HG03520 (cell line): ENCODE measurements around the gene CLK1.
"Not testable (repeated sequence)": the region's sequence is repeated elsewhere in the genome, so short reads cannot be mapped to it uniquely, and the experiment has no call there.

Source experiments
- ATAC-seq: cut with Tn5 transposase; IDR thresholded peaks from one replicate; pipeline ENCODE4 v1.9.1; 2021; ENCODE audit warnings: mild to moderate bottlenecking, moderate library complexity; ENCODE audit not compliant: unreplicated experiment

The CLK1 gene

DNA sequence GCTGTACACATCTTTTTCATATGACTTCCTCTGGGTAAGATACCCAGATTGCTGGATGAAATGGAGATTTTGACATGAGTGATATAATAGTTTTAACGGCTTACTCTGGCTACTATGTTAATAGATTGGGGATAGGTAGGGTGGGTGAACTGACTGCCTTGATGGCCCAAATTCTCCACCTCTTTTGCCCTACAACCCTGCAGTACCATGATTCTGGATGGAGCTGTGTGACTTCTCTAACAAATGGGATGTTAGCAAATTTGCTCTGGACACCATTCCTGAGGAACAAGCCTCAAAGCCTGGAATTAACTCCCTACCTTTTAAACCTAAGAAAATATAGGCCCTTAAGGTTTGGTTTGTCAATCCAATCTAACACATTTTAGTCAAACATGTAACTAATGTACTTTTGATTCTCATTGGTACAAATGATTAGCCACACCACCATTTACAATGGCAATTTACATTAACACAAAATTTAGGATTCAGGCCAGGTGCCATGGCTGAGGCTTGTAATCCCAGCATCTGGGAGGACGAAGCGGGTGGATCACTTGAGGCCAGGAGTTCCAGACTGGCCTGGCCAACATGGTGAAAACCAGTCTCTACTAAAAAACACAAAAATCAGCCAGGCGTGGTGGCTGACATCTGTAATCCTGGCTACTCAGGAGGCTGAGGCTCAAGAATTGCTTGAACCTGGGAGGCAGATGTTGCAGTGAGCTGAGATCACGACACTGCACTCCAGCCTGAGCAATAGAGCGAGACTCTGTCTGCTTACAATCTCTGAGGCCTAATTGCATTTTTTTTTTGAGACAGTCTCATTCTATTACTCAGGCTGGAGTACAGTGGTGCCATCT lies 12.8 kb downstream of the CLK1 start:
- ATAC-seq = no peak

DNA sequence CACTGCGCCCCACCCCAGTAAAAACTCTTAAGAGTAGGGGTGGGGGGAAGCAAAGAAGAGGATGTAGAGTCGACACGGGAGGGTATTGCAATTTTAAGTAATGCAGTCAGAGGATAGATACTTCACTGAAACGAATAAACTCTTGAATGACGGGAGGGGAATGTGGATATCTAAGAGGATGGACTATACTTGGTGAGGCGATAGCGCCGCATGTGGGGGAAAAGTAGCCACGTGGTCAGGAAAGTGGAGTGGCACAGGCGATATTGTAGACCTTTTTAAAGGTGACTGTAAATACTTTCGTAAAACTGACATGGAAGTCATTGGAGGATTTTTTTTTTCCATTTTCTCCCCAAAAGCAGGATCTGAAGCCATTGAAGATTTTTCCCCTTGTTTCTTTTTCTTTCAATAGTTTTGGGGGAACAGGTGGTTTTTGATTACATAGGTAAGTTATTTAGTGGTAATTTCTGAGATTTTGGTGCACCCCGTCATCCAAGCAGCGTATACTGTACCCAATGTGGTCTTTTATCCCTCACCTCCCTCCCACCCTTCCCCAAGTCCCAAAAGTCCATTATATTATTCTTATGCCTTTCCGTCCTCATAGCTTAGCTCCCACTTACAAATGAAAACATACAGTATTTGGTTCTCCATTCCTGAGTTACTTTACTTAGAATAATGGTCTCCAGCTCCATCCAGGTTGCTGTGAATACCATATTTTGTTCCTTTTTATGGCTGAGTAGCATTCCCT lies 13.8 kb downstream of the CLK1 start:
- ATAC-seq = no peak

DNA sequence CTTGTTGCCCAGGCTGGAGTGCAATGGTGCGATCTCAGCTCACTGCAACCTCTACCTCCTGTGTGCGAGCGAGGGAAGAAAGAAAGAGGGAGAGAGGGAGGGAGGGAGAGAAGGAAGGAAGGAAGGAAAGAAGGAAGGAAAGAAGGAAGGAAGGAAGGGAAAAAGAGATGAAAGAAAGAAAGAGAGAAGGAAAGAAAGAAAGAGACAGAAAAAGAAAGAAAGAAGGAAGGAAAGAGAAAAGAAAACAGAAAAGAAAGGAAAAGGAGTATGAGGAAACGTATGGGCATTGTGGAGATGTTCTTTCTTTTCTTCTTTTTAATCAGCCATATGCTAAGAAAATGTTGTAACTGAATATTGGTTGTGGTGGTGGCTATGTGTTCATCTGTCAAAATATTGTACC lies 16.5 kb downstream of the CLK1 start:
- ATAC-seq = no peak

DNA sequence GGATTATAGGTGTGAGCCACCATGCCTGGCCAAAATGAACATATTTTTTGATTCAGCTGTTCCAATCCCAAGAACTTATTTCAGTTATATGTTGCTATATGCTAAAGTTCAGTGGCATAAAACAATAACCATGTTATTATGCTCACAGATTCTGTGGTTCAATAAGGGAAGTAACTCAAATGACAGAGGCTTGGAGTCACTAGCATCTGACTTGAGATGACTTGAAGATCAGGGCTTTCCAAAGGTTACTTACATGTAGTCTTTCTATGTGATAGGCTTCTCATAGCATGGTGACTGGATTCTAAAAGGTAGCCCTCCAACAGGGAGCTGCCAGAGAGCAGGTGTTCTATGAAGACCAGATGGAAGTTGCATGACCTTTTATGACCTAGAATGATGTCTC lies 17.2 kb downstream of the CLK1 start:
- ATAC-seq = no peak

DNA sequence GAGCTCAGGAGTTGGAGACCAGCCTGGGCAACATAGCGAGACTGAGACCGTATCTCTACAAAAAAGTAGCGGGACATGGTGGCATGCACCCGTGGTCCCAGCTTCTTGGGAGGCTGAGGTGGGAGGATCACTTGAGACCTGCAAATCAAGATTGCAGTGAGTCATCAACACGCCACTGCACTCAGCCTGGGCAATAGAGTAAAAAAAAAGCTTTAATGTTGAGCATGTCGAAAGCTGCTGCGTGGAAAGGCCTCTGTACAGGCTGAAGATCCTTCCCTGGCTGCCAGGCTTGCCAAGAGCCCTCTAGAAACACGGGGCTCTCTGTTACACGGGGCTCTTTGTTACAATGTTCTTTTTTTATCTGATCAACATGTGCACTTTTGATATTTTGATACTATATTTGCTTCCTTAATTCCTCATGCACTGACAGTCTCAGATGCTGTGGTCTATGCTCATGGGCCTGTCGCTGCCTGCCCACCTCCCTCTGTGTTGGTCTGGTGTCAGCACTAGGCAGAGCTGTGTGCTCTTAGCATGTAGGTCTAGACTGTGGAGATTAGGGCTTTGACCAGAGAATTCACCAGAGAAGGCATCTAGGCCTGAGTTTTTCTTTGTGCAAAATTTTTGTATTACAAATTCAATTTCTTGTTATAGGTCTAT lies 18.7 kb downstream of the CLK1 start:
- no peak for ATAC-seq

DNA sequence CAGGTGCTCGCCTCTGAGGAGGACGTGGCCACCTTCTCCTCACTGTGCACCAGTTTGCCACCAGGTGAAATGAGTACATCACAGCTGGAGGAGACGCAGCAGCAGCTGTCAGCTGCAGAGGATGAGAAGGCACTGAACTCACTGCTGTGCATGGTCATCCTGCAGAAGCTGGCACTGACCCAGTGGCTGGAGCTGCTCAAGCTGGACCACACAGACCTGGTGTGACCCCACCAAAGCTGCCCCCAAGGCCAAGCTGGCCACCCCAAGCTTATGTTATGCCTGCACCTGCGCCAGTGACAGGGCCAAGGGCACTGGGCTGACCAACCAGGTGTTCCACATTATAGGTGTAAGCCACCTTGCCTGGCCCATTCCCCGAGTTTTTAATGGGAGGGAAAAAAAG lies 19.3 kb downstream of the CLK1 start:
- no peak for ATAC-seq

DNA sequence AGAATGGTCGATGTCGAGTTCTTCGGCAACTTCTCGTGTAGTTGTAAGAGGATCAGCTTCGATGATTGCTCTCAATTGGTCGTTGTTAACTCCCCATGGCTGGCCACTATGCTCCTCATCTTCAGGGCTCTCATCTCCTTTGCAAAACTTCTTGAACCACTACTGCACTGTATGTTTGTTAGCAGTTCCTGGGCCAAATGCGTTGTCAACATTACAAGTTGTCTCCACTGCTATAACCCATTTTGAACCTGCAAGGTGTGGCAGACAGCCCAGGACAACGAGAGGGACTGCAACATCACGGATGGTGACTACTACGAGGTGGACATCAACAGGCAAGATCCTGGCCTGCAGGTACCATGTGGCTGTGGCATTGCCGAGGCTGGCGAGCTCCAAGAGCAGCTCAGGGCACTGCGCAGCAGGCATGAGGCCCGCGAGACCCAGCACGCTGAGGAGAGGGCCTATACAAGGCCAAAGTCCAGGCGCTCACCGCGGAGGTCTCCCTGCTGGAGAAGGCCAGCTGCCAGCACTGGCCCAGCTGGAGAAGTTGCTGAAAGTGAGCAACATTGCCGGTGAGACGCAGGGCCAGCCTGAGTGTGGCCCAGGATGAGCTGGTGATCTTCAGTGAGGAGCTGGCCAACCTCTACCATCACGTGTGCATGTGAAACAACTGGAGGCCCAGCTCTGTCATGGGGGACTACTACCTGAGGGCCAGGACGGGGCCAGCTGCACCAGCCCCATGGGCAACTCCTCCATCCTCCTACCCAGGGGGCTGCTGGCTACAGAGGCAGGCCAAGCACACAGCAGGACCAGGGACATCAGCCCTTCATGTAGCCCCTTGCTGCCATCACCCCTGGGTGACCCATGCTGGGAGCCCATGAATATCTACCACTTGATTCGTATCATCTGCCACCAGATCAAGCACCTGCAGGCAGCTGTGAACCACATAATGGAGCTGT lies 20.2 kb downstream of the CLK1 start:
- ATAC-seq = no peak

DNA sequence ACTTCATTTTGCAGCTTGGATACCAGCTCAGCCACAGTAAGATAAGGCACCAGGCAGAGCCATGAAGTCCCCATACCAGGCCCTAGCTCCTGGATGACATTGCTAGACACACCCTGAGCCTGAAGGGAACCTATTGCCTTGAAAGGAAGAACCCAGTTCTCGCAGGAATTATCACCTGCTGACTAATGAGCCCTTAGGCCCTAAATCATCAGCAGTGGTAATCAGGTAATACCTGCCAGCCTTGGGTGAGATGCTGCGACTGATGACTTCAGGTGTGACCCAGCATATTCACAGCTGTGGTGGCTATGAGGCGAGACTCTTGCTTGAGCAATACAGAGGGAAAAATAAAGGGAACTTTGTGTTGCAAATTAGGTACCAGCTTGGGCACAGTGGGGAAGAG lies 24.9 kb downstream of the CLK1 start:
- no peak for ATAC-seq

DNA sequence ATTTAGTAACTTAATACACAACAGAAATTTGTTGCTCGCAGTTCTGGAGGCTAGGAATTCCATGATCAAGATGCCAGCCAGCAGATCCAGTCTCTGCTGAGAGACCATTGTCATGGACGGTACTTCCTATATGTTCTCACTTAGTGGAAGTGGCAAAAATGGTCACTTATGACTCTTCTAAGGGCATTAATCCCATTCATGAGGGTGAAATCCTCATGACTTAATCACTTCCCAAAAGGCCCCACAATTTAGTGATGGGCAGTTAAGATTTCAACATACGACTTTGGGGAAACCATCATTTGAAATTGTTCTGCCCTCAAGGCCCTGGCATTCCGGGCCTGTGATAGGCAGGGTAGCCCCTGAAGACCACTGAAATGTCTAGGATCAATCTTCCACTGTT lies 29.8 kb downstream of the CLK1 start:
- ATAC-seq = no peak

DNA sequence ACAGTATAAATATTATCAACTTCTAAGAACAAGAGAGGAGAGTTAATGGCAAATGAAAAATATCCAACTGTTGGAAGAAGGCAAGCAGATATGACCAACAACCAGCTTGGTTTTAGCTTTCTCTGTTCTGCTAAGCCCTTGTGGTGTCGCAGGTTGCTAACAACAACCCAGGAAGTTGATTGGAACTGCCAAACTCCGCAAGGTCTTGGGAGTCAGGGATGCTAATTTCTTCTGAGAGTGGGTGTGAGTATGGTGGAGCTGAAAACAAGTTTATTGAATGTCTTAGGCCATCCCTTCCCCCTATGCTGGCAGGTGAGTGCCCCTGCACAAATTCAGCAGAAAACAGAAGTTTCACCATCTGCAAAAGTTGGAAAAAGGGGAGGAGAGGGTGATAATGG lies 35.2 kb downstream of the CLK1 start:
- ATAC-seq = no peak

DNA sequence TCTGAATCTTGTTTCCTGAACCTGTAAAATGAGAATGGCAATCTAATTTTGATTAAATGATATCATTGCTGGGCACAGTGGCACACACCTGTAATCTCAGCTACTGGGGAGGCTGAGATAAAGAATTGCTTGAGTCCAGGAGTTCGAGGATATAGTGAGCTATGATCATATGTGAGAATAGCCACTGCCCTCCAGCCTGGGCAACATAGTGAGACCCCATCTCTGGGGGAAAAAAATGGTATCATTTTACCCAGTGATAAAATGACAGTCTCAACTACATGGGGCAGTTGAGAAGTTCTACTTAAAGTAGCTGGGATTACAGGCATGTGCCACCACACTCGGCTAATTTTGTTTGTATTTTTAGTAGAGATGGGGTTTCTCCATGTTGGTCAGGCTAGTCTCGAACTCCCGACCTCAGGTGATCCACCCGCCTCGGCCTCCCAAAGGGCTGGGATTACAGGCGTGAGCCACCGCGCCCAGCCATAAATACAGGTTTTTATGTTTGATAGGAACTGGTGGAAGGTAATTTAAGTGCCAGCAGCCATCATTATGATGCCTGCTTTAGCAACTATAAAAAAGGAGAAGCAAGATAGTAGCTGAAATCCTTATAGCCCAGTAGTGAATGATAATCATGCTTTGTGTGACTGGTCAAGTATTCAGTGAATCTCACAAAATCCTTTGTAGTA lies 35.7 kb downstream of the CLK1 start:
- no peak for ATAC-seq

DNA sequence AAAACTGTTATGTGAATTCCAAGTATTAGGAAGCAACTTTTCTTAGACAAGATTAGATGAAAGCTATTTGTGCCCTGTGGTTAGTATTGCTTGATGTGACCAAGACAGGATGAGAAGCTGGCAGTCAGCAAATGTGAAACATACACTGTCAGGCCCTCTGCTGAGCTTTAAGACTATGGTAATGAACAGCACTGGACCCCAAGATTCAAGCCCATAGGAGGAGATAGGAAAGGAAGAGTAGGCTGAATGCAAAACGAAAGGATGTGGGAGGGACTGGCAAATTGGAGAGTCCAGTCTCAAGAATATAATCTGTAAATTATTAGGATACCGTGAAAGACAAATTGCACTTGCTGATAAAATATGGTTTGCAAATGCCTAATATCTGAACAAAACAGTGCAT lies 36.4 kb downstream of the CLK1 start:
- no peak for ATAC-seq

DNA sequence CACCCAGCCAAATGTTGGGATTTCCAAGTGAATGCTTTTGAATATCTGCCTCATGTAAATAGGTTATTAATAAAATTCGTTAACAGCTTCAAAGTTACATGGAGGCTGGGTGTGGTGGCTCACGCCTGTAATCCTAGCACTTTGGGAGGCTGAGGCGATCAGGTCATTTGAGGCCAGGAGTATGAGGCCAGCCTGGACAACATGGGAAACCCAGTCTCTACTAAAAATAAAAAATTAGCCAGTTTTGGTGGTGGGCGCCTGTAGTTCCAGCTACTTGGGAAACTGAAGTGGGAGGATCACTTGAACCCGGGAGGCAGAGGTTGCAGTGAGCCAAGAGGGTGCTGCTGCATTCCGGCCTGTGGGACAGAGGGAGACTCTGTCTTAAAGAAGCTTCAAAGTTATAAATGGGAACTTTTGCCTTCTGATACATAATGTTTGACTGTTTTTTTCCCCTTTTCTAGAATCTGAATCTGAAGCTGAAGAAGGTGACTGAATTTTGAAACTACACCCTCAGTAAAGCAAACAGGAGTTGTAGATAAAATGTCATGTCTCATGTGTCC lies 42.7 kb downstream of the CLK1 start:
- no peak for ATAC-seq

DNA sequence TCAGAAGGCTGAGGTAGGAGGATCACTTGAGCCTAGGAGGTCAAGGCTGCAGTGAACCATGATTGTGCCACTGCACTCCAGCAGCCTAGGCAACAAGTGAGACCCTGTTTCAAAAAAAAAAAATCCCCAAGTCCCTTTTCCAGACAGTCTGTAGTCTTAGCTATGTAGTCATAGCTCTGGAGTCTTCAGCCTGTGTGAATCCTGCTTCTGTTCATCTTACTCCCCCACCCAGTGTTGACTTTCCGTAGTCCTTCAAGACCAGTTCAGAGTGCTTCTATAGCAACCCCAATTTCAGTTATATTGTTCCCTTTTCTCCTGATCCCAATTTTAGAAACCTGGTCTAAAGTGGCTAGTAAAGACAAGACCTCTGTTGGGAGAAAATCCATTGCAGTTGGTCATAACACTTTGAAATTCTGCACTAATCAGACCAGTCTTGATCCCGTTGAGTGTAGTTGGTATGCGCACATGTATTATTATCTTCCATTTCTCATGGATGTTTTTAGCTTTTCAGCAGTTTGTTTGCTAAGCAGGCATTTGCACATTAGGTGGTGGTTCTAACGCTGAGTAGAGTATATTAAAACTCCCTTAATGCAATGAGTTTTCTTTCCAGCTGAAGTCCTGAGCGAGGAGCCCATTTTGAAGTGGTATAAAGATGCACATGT lies 43.8 kb downstream of the CLK1 start:
- no peak for ATAC-seq

DNA sequence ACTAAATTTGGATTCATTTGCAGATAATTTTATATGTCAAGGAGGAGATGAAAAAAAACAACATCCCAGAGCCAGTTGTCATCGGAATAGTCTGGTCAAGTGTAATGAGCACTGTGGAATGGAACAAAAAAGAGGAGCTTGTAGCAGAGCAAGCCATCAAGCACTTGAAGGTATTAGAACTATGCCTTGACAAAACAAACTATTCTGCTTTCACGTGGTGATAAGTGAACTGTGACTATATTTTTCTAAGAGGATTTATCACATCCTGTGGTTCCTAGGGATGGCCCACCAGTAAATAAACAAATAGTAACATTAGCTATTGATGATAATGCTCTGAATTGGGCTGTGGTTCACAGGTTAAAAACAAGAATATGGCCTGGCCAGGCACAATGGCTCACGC lies 45.7 kb downstream of the CLK1 start:
- ATAC-seq = not testable (repeated sequence)

DNA sequence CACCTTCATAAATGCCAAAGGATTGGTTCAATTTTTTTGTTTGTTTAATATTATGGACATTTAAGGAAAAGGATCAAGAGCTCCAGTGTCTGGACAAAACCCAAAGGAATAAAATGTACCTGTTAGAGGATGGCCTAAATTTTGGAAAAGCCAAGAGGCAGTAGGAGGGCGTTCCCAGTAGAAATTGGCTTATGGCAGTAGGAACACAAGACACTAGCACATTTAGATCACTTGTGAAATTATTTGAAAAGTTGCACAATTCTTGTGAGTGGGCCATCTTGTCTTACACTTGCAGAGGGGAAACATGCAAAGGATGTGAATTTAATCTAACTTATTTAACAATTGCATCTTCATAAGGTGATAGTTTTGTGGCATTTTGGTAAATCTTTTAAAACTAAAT lies 49.5 kb downstream of the CLK1 start:
- ATAC-seq = no peak

DNA sequence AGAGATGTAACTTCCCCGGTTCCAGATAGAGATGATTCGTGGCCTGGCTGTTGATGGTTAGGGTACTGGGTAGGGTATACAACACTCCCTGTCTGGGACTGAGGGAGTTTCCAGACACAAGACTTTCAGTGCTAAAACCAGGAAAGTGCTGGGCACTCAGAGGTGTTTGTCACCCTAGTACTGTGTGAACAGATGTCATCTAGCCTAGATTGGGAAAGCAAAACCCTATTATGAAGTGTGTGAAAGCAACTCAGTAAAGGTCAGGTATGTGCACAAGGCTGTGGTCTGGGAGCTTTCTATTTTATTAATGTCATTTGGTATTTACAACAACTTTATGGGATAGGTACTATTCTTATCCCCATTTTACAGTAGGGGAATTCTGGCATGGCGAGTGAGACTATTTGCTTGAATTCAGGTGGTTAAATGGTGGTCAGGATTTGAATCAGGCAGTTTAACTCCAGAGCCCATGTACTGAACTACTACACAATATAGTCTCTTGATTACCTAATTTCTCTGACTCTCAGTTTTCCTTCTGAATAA lies 50.1 kb downstream of the CLK1 start:
- ATAC-seq = no peak

DNA sequence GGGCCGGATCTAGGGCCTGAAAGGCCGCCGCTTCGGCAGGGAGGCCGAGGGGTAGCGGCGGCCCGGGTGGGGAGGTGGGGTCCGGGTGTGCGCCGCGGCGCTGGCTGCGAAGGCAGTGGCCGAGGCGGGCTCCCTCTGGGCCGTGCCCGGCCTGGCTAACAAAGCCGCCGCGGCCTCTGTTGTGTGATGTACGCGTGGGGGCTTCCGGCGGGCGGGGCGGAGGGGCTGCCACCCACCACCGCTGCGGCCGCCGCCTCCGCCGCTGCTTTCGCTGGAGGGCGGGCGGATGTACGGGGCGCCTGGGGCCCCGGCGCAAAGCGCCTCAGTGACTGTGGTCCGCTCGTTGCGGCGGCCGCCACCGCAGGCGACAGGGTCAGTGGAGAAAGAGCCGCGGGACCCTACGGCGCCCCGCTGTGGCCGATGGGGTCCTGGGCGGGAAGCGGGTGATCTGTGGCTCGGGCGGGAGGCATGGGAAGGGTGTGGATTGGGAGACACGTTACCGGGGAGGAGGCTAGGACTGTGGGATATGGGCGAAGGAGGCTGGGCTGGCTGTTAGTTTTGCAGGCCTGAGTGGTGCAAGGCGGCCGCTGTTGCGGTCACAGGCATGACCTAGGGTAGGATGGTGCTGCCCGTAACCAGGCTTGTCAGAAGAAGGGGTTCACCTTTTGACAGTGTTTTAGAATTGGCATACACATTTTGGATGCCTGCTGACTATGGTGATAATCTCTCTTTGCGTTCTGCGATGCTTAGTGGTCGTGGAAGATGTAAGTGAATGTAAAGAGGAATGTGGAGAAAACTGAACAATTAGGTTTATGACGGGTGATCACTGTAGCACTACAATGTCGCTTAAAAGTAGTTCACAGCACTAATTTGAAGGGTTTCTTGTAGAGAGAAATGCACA lies 52.1 kb downstream of the CLK1 start:
- ATAC-seq = peak; percentile 40
